ENCODE measurements around the gene DDX50. TPM values are rescaled to one million over a fixed set of nuclear protein-coding genes. Genes with fewer than 3 reads are reported as not detected.

The DDX50 gene
- total and polyA plus RNA-seq, 2 donors (not counting 3 experiments of a cell fraction or from before 2014, with no cell fraction given): 14.8 to 28.2 TPM

DNA sequence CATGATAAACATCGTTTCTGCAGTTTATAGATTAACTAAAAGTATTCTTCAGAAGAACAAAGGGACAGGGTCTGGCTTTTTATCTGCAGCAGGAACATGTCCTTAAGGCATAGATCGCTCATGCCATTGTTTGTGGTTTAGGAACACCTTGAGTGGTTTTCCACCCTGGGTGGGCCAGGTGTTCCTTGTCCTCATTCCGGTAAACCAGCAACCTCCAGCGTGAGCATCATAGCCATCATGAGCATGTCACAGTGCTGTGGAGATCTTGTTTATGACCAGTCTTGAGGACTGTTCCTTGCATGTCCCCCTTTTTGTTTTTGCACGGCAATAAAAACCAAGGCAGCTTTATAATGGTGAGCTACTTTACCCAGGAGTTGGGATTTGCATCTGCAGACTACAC lies 39.9 kb upstream of the DDX50 start:
- H3K4me3 ChIP-seq (replicated peaks in 1 of 3; ENCODE audit: insufficient read depth in 1 of 3, low read depth in 1 of 3, low read length in 3 of 3): no peak overlapping the region
- H3K36me3 ChIP-seq (ENCODE audit: control insufficient read depth in 2 of 2, extremely low read depth in 1 of 2, insufficient read depth in 2 of 2, low read length in 2 of 2): no peaks in the 10 kb centered on the region
- H3K4me1 ChIP-seq (ENCODE audit: control insufficient read depth, extremely low read depth, insufficient read depth, low read length): no peaks in the 10 kb centered on the region
- no TSS peak for BruUV-seq (replicated peaks)
- H3K27ac ChIP-seq (ENCODE audit: insufficient read depth, low read depth, low read length): no peak overlapping the region
- no peak overlapping the region for H3K4me2 ChIP-seq (ENCODE audit: insufficient read depth, low read length)
- peak; percentile 7 for DNase-seq (ENCODE audit: low read depth, low spot score)
- H4K20me1 ChIP-seq (replicated peaks; ENCODE audit: control insufficient read depth, extremely low read depth, insufficient read depth, low read length): peaks cover 2% of the 10 kb centered on the region
- TF ChIP-seq MYC (IDR thresholded peaks at IDR 0.05; ENCODE audit: low read depth, low read length) (no peak), POLR2AphosphoS5 (IDR thresholded peaks at IDR 0.05; ENCODE audit: insufficient read depth, low read depth, low read length) (no peak), MAX (IDR thresholded peaks at IDR 0.05; ENCODE audit: insufficient read depth, insufficient read length) (no peak), FOS (IDR thresholded peaks at IDR 0.05; ENCODE audit: borderline replicate concordance, insufficient read depth, low read length) (no peak), CTCF (IDR thresholded peaks at IDR 0.05; ENCODE audit: extremely low read depth in 1 of 2, insufficient read depth in 1 of 2, low read depth in 1 of 2, low read length in 2 of 2) (no peak), JUN (IDR thresholded peaks at IDR 0.05; ENCODE audit: borderline replicate concordance, insufficient read depth, insufficient read length, low read depth) (no peak), GATA2 (IDR thresholded peaks at IDR 0.05; ENCODE audit: insufficient read depth, insufficient read length, low read depth, low read length) (no peak), EZH2 (IDR thresholded peaks at IDR 0.05; ENCODE audit: borderline replicate concordance, low read depth, low read length, severe bottlenecking) (no peak), POLR2A (IDR thresholded peaks at IDR 0.05; ENCODE audit: low read depth, low read length) (no peak)
- ChIA-PET CTCF (no interaction called here), POLR2A (no interaction called here)
- FAIRE-seq: no peak
- H2AFZ ChIP-seq (ENCODE audit: low read depth, low read length): no peak overlapping the region
- H3K79me2 ChIP-seq (ENCODE audit: control insufficient read depth, insufficient read depth, low read length): no peaks in the 10 kb centered on the region
- intact Hi-C loops (cut with micrococcal nuclease): no loop called here
- no peak overlapping the region for H3K9ac ChIP-seq (replicated peaks; ENCODE audit: extremely low read depth, insufficient read depth, low read length)
- peaks cover 3 to 10% of the 10 kb centered on the region in 2 experiments for H3K27me3 ChIP-seq (ENCODE audit: control insufficient read depth in 2 of 2, insufficient read depth in 2 of 2, low read length in 2 of 2)
- H3K9me1 ChIP-seq (replicated peaks; ENCODE audit: control insufficient read depth, extremely low read depth, insufficient read depth, low read length): no peaks in the 10 kb centered on the region
- dilution Hi-C loops (cut with MboI; ENCODE audit: extremely low pct_ligation_motif_present, low sequenced_read_pairs): no loop called here
- peaks cover 5% of the 10 kb centered on the region for H3K9me3 ChIP-seq (replicated peaks; ENCODE audit: control insufficient read depth, insufficient read depth, low read length)
